Thyroid gland (tissue), 4 donors: Measurements from ENCODE around the gene DDIT3.

Source experiments
- POLR2A ChIP-seq, 2 donors: fragments of 450-650 bp; IDR thresholded peaks; one replicate each; pipeline ENCODE4 v1.6.1; 2017; ENCODE audit warnings: antibody characterized with exemption in 2 of 2, mild to moderate bottlenecking in 2 of 2, moderate library complexity in 1 of 2
- TF ChIP-seq, protein P1 (sequence below), 6 experiments: fragments of 200-600 bp in 3 of 6; fragments of 450-650 bp in 3 of 6; sonication (generic) in 3 of 6; IDR thresholded peaks; one replicate each; pipeline ENCODE4 v1.5.1; 2016 to 2019; ENCODE audit warnings: antibody characterized with exemption in 6 of 6, mild to moderate bottlenecking in 2 of 6, inconsistent platforms in 1 of 6, moderate library complexity in 1 of 6

DNA sequence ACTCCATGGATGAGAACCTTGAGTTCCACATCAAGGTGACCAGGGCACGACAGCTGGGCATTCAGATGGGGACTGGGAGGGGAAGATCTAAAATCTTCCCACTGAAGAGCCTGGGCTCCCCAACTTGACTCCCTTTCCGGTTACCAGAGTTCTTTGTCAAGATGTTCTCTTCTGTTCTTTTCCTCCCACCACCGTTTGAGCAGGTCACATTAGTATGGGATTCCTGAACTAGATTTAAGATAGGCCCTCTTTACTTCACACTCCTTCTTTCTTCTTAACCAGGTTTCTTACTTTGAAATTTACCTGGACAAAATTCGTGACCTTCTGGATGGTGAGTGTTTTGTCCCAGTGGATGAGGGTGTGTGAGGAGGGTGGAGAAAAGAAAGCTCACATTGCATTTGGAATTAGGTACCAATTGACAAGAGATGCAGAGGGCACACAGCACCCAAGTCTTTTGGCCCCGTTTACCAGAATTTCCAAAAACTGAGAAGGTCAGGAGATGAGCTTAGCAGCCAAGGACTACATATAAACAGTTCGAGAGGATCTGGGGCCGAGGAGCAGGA is 43.9 kb upstream of the DDIT3 start:
- TF ChIP-seq, protein P1, sequence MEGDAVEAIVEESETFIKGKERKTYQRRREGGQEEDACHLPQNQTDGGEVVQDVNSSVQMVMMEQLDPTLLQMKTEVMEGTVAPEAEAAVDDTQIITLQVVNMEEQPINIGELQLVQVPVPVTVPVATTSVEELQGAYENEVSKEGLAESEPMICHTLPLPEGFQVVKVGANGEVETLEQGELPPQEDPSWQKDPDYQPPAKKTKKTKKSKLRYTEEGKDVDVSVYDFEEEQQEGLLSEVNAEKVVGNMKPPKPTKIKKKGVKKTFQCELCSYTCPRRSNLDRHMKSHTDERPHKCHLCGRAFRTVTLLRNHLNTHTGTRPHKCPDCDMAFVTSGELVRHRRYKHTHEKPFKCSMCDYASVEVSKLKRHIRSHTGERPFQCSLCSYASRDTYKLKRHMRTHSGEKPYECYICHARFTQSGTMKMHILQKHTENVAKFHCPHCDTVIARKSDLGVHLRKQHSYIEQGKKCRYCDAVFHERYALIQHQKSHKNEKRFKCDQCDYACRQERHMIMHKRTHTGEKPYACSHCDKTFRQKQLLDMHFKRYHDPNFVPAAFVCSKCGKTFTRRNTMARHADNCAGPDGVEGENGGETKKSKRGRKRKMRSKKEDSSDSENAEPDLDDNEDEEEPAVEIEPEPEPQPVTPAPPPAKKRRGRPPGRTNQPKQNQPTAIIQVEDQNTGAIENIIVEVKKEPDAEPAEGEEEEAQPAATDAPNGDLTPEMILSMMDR (IDR thresholded peaks at IDR 0.05): no peak
- no peak for TF ChIP-seq POLR2A (IDR thresholded peaks at IDR 0.05)
